Thyroid gland (tissue), 4 donors: Measurements from ENCODE around the gene PRKRA. TPM values are rescaled to one million over a fixed set of nuclear protein-coding genes. Genes with fewer than 3 reads are reported as not detected.

Source experiments
- DNase-seq, 2 donors: peaks; one replicate each; pipeline ENCODE4 v3.0.0-alpha.2; 2019
- H3K27ac ChIP-seq, 3 donors: fragments of 200-600 bp; sonication (generic); 1 replicate in 2 of 3; 2 replicates in 1 of 3; pipeline ENCODE4 v1.5.1; 2016 to 2019; ENCODE audit warnings: mild to moderate bottlenecking in 1 of 3, moderate library complexity in 1 of 3
- H3K27me3 ChIP-seq: fragments of 200-600 bp; sonication (generic); one replicate; pipeline ENCODE4 v1.5.1; 2019
- H3K36me3 ChIP-seq, 2 donors: fragments of 200-600 bp; sonication (generic); one replicate each; pipeline ENCODE4 v1.5.1; 2016 to 2019
- H3K4me1 ChIP-seq, 2 donors: fragments of 200-600 bp; sonication (generic); one replicate each; pipeline ENCODE4 v1.5.1; 2017 to 2019
- H3K4me3 ChIP-seq, 3 donors: fragments of 200-600 bp; sonication (generic); replicated peaks in 1 of 3; 1 replicate in 2 of 3; 2 replicates in 1 of 3; pipeline ENCODE4 v1.5.1; 2016; ENCODE audit warnings: mild to moderate bottlenecking in 1 of 3
- H3K9me3 ChIP-seq: fragments of 200-600 bp; sonication (generic); one replicate; pipeline ENCODE4 v1.5.1; 2017
- CTCF ChIP-seq, 6 experiments: fragments of 200-600 bp in 3 of 6; fragments of 450-650 bp in 3 of 6; sonication (generic) in 3 of 6; IDR thresholded peaks; one replicate each; pipeline ENCODE4 v1.5.1; 2016 to 2019; ENCODE audit warnings: antibody characterized with exemption in 6 of 6, mild to moderate bottlenecking in 2 of 6, inconsistent platforms in 1 of 6, moderate library complexity in 1 of 6
- POLR2A ChIP-seq, 2 donors: fragments of 450-650 bp; IDR thresholded peaks; one replicate each; pipeline ENCODE4 v1.6.1; 2017; ENCODE audit warnings: antibody characterized with exemption in 2 of 2, mild to moderate bottlenecking in 2 of 2, moderate library complexity in 1 of 2
- WGBS, 2 donors: methylation state at CpG; one replicate each; pipeline ENCODE4 v1.1.5; 2017; 5-methylcytosine and 5-hydroxymethylcytosine counted together
- intact Hi-C: fragments of 100-400 bp; cut with DNase I; formaldehyde crosslinking; loops from one replicate; pipeline ENCODE4 v1.15.1; 2023
- total RNA-seq, 4 donors: library from RNA; depleted of rRNA; stranded (reverse); fragments of >200 nt; gene quantifications; one replicate each; pipeline ENCODE4 v1.2.3, GENCODE V29; 2016

The PRKRA gene
- total RNA-seq, 4 donors from 2014 or later, result 54.9 to 72.2 (median 64.8) TPM

DNA sequence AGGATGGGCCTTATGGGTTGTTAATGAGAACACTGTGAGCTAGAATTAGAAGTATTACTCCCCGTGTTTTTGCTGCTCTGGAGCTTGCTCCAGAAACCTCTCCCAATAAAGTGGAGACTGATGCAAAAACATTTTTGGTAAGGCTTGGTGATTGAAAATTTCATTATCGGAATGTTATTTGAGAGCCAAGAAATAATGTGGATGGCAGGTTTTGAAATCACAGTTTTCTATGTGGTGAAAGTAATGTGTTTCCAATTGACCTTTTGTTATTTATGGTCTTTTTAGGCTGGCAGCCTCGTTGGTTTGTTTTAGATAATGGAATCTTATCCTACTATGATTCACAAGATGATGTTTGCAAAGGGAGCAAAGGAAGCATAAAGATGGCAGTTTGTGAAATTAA, 34.4 kb upstream of the PRKRA start:
- Histone ChIP-seq H3K4me1 (peaks cover 36 to 40% of the 10 kb centered on the region in 2 donors), H3K9me3 (no peaks in the 10 kb centered on the region), H3K27ac (no peak overlapping the region), H3K27me3 (no peaks in the 10 kb centered on the region), H3K36me3 (no peaks in the 10 kb centered on the region), H3K4me3 (no peak overlapping the region)
- 84 to 85% methylated on average over 3 of the region's 3 CpGs for WGBS, 2 donors
- TF ChIP-seq CTCF (IDR thresholded peaks at IDR 0.05), result no peak
- TF ChIP-seq POLR2A (IDR thresholded peaks at IDR 0.05), result no peak
- intact Hi-C loops, result no loop called here
- DNase-seq, result no peak

GRCh38 chr2:178484245-178485041, 33.5 kb upstream of the PRKRA start:
- TF ChIP-seq POLR2A (IDR thresholded peaks at IDR 0.05) (no peak), CTCF (IDR thresholded peaks at IDR 0.05) (no peak)
- Histone ChIP-seq H3K27me3 (no peaks in the 10 kb centered on the region), H3K4me1 (peaks cover 41 to 42% of the 10 kb centered on the region in 2 donors), H3K9me3 (no peaks in the 10 kb centered on the region), H3K27ac (no peak overlapping the region), H3K36me3 (no peaks in the 10 kb centered on the region), H3K4me3 (no peak overlapping the region)
- 53 to 59% methylated on average over 6 of the region's 6 CpGs for WGBS, 2 donors
- DNase-seq, result peak; percentile 72 to 79
- intact Hi-C loops, result no loop called here

DNA sequence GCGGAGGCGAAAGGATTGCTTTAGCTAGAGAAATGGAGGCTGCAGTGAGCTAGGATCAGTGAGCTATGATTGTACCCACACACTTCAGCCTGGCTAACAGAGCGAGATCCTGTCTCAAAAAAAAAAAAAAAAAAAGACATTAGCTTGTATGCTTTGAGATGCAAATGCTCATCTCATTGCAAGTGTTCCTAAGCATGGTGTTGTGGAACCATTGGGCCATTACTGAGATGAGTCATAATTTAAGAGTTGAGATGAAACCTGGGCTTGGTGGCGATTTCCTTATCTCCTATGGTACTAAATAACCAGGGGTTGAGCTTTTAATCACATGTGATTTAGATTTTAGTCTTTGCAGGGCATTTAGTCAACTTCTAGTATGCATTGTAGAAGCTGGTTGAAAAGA, 31.5 kb upstream of the PRKRA start:
- Histone ChIP-seq H3K9me3 (no peaks in the 10 kb centered on the region), H3K27ac (no peak overlapping the region), H3K4me1 (peaks cover 43 to 50% of the 10 kb centered on the region in 2 donors), H3K4me3 (no peak overlapping the region), H3K27me3 (no peaks in the 10 kb centered on the region), H3K36me3 (no peaks in the 10 kb centered on the region)
- 91 to 97% methylated on average over 4 of the region's 4 CpGs for WGBS, 2 donors
- no peak for DNase-seq
- TF ChIP-seq CTCF (IDR thresholded peaks at IDR 0.05), result no peak
- TF ChIP-seq POLR2A (IDR thresholded peaks at IDR 0.05), result no peak
- intact Hi-C loops, result no loop called here

DNA sequence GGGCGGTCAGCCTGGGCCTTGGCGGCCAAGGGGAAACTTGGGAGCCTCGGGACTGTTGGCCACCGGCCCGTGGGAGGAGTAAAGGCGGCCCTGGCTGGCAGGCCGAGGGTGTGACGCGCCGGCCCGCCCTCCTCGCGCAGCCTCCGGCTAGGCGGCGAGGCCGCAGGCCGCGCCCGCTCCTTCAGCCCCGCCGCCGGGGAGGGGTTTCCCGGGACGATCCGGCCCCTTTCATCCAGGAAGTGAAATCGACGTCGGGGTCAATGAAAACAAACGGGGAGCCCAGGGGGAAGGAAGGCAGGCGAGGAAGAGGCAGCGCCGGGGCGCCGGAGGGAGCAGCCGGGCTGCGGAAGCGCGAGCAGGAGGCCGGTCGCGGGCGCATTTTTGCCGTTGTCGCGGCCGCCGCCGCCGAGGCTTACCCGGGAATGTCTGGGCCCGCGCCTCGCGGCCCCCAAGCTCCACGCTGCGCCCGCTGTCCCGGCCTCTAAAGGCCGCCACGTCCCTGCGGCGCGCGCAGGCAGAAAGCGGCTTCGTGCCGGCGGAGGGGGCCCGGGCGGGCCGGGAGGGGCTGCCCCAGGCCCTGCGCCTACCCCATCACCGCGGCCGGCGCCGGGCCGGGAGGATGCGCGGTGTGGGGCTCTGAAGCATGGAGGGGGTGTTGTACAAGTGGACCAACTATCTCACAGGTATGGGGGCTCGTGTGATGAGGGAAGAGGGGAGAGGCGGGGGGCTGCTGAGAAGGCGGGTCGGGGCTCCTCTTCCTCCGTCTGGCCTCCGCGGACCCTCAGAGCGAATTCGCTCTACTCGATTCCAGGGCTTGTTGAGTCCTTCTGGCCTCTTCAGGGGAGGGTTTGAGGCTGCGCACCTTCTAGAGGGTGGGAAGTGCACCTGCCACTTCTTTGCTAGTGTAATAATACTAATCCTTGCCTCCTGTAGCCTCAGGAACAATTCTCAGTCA, 29.5 kb upstream of the PRKRA start, which contains the start of gene PLEKHA3:
Gene PLEKHA3, plus strand, starts transcription at position 231 of the 955 bp plus-strand sequence. Its CDS starts 413 bp downstream, at position 644.
- TF ChIP-seq CTCF (IDR thresholded peaks at IDR 0.05), result no peak
- TF ChIP-seq POLR2A (IDR thresholded peaks at IDR 0.05), result peak in 1 of 2 donors; percentile 94
- Histone ChIP-seq H3K4me1 (peaks cover 43 to 50% of the 10 kb centered on the region in 2 donors), H3K27ac (peak within 1 kb of the TSS; percentile 95 to 97 (median 97)), H3K36me3 (no peaks in the 10 kb centered on the region), H3K9me3 (no peaks in the 10 kb centered on the region), H3K4me3 (peak within 1 kb of the TSS; percentile 11 to 90 (median 47)), H3K27me3 (no peaks in the 10 kb centered on the region)
- intact Hi-C loops, result no loop called here
- 0 to 1% methylated on average over 8 to 55 of the region's 92 CpGs for WGBS, 2 donors
- DNase-seq, result peak; percentile 98 to 99
